NCI-H526 treated with DMSO at 0.1 percent for 48 hours (cell line): ENCODE data around the gene C1GALT1C1.
A peak's percentile ranks its signal among the peaks of the same experiment; 100 is the strongest.
"Not testable (repeated sequence)": the region's sequence is repeated elsewhere in the genome, so short reads cannot be mapped to it uniquely, and the experiment has no call there.

Source experiments
- DNase-seq: peaks from one replicate; lab custom pipeline; 2025; lab: John Stamatoyannopoulos, UW

C1GALT1C1 gene

GRCh38 chrX:120629667-120630537 is at the start of gene C1GALT1C1:
TSS of gene C1GALT1C1 (minus strand) at chrX:120630054. CDS start at chrX:120627166, 2,888 bp downstream.
- DNase-seq: peak; percentile 92

GRCh38 chrX:120677004-120677652 is 47.3 kb upstream of the C1GALT1C1 start:
- DNase-seq: no peak

- no peak for DNase-seq
Observed at GRCh38 chrX:120672841-120673530, 43.1 kb upstream of the C1GALT1C1 start.

DNA sequence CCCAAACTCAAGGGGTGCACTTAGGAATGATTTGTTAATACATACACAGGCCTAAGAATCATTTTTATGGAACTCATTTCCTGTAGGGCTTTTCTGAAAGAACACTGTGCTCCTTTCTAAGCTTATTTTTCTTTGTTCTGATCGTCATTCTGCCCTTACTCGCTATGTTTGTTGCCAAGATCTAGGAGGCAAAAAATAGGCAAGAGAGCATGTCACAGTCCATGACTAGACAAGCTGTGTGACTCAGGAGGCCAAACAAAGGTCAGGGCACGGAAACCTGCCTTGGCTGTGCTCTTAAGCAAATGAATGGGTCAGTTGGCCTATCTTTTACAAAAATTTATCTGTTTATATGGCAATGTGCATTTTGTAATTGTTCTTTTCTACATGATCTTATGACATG is 42.5 kb upstream of the C1GALT1C1 start:
- no peak for DNase-seq

- DNase-seq: no peak
Observed at GRCh38 chrX:120671963-120672362, 42.1 kb upstream of the C1GALT1C1 start.

DNA sequence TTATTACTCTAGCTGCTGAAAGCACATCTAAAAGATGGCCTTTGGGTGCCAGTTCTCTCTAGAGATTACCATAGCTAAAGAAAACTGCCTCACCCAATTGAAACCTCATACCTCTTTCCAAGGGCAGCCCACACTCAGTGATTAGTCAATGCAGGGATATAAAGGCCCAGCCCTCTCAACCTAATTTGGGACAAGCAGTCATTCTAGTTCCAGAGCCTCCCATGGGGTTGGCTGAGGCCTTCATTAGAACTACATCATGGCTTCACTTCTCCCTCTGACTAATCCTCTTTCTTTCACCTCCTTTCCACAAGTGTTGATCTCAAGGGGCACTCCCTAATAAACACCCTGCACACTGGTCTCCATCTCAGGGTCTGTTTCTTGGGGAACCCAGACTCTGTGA is 38.5 kb upstream of the C1GALT1C1 start:
- no peak for DNase-seq

DNA sequence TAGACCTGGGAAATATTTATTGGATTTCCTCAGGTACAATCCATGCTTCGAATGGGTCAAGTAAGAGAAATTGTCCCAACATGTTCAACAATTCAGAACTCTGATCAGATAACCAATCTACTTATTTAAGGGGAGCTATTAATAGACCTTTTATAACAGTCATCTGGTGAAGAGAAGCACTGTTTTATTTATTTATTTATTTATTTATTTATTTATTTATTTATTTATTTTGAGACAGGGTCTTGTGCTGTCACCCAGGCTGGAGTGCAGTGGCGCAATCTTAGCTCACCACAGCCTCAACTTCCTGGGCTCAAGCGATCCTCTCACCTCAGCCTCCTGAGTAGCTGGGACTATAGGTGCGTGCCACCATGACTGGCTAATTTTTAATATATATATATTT is 34.7 kb upstream of the C1GALT1C1 start:
- not testable (repeated sequence) for DNase-seq

DNA sequence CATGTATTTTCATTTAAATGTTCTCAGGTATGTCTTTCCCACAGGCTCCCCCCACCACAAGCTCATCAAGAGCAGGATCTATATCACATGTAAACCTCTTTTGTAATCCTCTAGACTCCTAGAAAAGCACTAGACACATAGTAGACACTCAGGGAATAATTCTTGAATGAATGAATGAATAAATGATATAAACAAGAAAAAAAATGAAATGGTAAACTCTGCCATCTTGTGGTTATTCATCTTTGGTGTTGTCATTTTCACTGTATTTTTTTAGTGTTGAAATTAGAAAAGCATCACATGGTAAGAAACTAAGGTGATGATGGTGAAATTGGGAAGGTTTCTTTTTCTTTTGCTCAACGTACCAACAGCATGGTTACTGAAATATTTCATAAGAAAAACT is 34.2 kb upstream of the C1GALT1C1 start:
- DNase-seq: no peak

DNA sequence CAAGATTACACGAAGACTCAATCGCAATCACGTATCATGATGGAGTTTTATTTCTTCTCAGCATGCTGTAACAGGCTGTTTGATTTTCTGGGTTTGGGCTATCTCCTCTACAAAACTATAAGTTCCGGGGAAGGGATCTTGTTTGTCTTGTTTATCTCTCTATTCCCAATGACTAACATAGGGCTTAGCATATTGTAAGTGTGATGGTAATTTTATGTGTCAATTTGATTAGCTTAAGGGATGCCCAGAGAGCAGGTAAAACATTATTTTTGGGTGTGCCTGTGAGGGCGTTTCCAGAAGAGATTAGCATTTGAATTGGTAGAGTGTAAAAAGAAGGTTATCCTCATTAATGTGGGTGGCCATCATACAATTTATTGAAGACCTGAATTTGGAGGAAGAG is 32.8 kb upstream of the C1GALT1C1 start:
- DNase-seq: no peak

DNA sequence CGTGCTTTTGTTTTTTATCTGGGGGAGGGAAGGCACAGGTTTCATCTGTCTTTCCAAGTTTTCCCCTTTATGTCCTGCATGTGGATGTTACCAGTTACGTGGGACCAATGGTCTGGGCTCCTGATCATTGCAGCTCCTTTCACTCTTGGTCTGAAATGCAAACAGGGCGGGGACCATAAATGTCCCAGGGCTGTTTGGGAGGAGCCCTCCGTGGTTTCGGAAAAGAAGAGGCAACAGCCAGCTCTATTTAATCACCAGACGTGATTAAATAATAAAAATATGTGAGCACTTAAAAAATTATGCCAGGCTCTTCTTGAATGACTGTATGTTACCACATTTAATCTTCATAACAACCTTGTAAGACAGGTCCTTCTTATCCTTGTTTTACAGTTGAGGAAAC is 30.8 kb upstream of the C1GALT1C1 start:
- no peak for DNase-seq

DNA sequence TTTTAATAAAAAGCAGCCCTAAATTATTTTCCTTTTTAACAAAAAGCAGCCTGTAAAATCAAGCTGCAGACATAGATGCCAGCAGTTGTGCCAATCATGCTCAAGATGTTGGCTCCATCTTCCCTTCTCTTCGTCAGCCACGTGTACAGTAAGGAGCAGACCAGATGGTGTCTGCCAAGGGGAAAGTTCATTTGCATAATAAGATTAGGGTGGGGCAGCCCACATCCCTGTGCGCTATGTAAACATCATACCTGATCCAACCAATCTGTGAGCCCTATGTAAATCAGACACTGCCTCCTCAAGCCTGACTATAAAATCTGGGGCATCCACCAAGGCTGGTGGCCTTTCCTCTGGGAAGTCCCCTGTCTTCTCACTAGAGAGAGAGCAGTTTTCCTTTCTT is 23.1 kb upstream of the C1GALT1C1 start:
- DNase-seq: peak; percentile 36

GRCh38 chrX:120652256-120652655 is 22.4 kb upstream of the C1GALT1C1 start:
- DNase-seq: not testable (repeated sequence)

- DNase-seq: no peak
Observed at GRCh38 chrX:120647127-120647526, 17.3 kb upstream of the C1GALT1C1 start.

GRCh38 chrX:120642871-120643270 is 13.0 kb upstream of the C1GALT1C1 start:
- no peak for DNase-seq

DNA sequence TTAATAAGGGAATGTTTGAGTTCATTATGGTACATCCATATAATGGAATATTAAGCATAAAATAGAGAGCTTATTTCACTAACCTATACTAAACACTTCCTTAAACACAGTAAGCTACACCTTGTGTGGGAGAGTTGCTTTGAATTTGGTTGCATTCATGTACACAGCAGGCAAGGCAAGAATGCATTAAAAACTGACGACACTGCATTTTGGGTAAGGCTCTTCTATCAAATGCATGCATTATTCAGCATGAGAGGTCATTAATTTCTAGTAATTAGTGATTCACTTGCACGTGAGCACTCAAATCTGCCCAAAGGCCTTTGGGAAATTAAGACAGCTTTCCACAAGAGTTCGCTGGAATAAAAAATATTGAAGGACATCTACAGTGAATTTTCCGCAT is 8.8 kb upstream of the C1GALT1C1 start:
- DNase-seq: no peak

DNA sequence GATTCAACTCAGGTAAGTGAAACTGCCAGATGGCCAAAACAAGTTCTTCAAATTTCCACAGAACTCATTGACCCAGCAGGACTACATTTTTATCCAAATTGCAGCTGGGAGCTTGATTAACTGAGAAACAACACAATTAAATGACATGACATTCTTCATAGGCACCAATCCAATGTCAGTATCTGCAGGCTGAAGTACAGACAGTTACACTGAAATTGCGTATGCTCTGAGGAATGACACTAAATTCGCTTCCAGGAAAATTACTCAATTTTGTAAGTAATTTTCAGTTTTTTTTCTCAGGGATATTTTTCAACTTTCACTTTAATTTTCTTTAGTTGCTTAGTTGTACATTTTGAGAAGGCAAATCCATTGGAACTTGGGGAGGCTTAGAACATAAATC is 4.5 kb downstream of the C1GALT1C1 start:
- no peak for DNase-seq

- no peak for DNase-seq
Observed at GRCh38 chrX:120617996-120618630, 11.7 kb downstream of the C1GALT1C1 start.

DNA sequence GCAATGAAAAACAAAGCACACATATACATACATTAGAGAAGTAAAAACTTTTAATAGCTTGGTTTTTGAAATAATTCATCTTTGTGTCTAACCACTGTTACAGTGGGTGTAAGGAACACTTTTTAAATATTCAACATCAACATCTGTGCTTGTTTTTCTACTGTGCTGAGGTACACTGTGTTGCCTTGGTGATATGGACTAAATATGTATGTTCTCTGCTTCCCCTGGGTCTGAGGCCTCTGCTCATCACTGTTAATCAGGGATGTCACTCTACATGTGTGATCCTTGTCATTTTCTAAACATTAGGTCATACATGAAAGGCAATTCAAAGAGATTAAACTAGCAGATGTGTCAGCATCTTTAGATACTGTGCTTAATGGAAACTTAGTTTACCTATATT is 15.0 kb downstream of the C1GALT1C1 start:
- no peak for DNase-seq

- DNase-seq: no peak
Observed at GRCh38 chrX:120612086-120612485, 17.8 kb downstream of the C1GALT1C1 start.

DNA sequence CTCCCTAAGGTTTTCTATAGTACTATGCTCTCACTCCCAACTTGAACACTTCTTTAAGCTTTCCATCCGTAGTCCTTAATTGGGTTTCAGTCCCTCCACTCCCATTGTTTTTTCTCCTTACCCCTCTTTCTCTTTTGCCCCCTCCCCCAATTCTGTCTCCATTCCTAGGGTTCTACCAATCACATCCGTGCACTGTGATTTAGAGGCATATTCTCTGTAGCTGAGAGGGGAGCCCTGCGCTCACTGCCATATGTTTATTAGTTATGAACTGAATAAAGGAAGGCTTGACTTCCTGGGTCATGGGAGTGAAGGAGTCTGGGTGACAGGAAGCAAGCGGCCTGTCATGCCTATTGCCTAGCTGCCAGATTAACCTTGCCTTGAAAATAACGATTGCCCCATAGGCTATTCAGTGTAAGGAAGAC is 25.5 kb downstream of the C1GALT1C1 start:
- no peak for DNase-seq

- peak; percentile 91 for DNase-seq
Observed at GRCh38 chrX:120603707-120604360, 26.0 kb downstream of the C1GALT1C1 start, which contains the start of gene MCTS1. TSS of gene MCTS1 (plus strand) at chrX:120604101. CDS start at chrX:120604237, 136 bp downstream.

DNA sequence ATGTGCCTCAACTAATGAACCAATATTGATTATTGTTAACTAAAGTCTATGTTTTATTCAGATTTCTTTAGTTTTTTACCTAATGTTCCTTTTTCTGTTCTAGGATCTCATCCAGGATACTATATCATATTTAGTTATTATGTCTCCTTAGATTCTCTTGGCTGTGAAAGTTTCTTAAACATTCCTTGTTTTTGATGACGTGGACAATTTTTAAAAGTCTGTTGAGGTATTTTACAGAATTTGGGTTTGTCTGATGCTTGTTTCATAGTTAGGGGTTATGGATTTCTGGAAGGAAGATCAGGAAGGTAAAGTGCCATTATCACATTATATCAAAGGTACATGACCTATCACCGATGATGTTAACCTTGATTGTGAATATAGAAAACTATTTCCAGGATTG is 44.2 kb downstream of the C1GALT1C1 start:
- DNase-seq: no peak
